ENCODE results near the gene GLUD1. TPM values are rescaled to one million over a fixed set of nuclear protein-coding genes. Genes with fewer than 3 reads are reported as not detected.
"Not testable (repeated sequence)": the region's sequence is repeated elsewhere in the genome, so short reads cannot be mapped to it uniquely, and the experiment has no call there.

GLUD1 gene
- total RNA-seq, 1 donor from 2014 or later: 112 TPM

DNA sequence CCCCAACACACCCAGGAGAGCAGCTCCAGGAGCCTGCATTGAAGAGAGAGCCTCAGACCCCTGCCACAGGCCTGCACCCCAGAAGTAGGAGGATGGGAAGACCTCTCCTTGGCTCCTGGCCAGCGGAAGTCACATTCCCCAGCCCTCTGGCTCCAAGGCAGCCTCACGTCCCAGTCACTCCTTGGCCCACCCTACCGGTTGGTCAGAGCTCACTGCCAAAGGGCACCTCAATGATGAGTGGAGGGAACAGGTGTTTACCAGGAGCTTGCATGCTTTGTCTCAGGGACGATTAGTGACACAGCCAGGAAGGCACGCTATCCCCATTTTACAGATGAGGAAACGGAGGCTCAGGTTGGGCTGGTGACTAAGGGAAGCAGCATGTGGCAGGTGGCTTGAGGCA lies 75.6 kb downstream of the GLUD1 start:
- H3K4me1 Mint-ChIP-seq; intact Hi-C loops (cut with micrococcal nuclease); H3K27me3 Mint-ChIP-seq; H3K9me3 Mint-ChIP-seq; DNase-seq; H3K4me3 Mint-ChIP-seq; H3K27ac Mint-ChIP-seq; H3K36me3 Mint-ChIP-seq (ENCODE audit: low read depth): not testable (repeated sequence)

DNA sequence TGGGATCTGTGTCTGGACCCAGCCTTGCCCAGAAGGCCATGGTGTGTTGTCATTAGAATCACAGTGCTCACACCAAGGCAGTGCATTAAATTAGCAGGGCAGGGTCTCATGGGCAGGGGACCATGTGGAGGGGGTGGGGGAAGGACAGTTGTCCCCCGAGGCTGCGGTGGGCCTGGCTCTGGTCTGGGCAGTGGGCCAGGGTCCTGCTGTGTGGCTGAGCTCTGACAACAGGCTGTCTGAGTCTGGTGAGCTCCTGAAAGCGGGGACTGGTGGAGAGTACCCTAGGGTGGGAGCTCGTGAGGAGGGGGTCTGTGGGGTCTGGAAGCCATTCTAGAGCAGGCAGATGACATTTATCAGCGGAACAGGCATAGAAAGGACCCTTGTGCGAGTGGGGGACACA lies 76.5 kb downstream of the GLUD1 start:
- H3K27me3 Mint-ChIP-seq; H3K27ac Mint-ChIP-seq; H3K4me3 Mint-ChIP-seq; H3K36me3 Mint-ChIP-seq (ENCODE audit: low read depth); intact Hi-C loops (cut with micrococcal nuclease); H3K9me3 Mint-ChIP-seq; DNase-seq; H3K4me1 Mint-ChIP-seq: not testable (repeated sequence)

DNA sequence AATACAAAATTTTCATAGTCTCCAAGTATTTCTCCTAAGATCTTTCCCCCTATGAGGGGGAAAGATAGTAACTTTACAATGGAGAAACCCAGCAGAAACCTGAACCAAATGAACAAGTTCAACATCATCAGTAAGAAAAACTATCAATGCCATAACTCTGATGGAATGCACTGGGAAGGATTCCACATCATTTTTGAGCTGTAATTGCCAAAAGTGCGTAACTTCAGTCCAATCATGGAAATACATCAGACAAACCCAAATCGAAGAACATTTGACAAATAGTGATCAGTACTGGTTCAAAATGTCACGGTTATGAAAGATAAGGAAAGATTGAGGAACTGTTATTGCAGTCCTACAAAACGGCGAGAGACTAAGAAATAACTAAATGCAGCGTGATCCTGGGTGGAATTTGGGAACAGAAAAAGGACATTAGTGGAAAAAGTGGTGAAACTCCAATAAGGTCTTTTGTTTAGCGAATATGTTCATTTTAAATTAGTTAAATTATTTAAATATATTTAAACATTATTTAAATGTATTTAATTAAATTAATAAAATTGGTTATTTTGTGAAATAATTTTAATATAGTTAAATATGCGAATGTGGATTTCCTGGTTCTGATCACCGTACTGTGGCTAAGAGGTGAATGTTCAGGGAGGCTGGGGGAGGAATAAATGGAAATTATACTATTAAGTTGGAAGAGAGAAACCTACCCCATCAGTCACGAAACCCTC lies 79.5 kb downstream of the GLUD1 start:
- intact Hi-C loops (cut with micrococcal nuclease); H3K4me3 Mint-ChIP-seq; H3K27ac Mint-ChIP-seq: not testable (repeated sequence)

DNA sequence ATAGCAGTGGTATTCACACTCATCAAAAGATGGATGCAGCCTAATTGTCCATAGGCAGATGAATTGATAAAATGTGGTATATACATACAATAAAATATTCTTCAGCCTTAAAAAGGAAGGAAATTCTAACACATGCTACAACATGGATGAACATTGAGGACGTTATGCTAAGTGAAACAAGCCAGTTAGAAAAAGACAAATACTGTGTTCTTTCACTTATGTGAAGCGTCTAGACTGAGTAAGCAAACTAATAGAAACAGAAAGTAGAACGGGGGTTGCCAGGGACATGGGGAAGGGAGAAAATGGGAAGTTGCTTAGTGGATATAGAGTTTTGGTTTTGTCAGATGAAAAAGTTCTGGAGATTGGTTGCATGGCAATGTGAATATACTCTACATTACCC lies 81.1 kb downstream of the GLUD1 start:
- peak overlapping the region; percentile 1 for H3K4me3 Mint-ChIP-seq
- H3K9me3 Mint-ChIP-seq; H3K27me3 Mint-ChIP-seq; intact Hi-C loops (cut with micrococcal nuclease); H3K27ac Mint-ChIP-seq; H3K36me3 Mint-ChIP-seq (ENCODE audit: low read depth); H3K4me1 Mint-ChIP-seq; DNase-seq: not testable (repeated sequence)

More for the DNA sequence above, 79.5 kb downstream of the GLUD1 start:
- not testable (repeated sequence) for H3K4me1 Mint-ChIP-seq; H3K36me3 Mint-ChIP-seq (ENCODE audit: low read depth); H3K27me3 Mint-ChIP-seq; DNase-seq; H3K9me3 Mint-ChIP-seq

DNA sequence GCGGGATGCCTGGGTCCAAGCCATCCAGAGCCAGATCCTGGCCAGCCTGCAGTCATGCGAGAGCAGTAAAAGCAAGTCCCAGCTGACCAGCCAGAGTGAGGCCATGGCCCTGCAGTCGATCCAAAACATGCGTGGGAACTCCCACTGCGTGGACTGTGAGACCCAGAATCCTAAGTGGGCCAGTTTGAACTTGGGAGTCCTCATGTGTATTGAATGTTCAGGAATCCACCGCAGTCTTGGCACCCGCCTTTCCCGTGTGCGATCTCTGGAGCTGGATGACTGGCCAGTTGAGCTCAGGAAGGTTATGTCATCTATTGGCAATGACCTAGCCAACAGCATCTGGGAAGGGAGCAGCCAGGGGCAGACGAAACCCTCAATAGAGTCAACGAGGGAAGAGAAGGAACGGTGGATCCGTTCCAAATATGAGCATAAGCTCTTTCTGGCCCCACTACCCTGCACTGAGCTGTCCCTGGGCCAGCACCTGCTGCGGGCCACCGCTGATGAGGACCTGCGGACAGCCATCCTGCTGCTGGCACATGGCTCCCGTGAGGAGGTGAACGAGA lies 85.4 kb downstream of the GLUD1 start:
- H3K27ac Mint-ChIP-seq; H3K9me3 Mint-ChIP-seq; H3K27me3 Mint-ChIP-seq; H3K4me1 Mint-ChIP-seq; H3K36me3 Mint-ChIP-seq (ENCODE audit: low read depth); H3K4me3 Mint-ChIP-seq; intact Hi-C loops (cut with micrococcal nuclease); DNase-seq: not testable (repeated sequence)

DNA sequence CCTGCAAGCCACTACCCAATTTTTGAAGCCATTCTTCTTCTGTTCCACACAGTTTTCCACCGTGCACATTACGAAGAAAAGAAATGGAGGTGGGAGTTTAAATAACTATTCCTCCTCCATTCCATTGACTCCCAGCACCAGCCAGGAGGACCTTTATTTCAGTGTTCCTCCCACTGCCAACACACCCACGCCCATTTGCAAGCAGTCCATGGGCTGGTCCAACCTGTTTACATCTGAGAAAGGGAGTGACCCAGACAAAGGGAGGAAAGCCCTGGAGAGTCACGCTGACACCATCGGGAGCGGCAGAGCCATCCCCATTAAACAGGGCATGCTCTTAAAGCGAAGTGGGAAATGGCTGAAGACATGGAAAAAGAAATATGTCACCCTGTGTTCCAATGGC lies 86.3 kb downstream of the GLUD1 start:
- H3K27me3 Mint-ChIP-seq; H3K4me3 Mint-ChIP-seq; DNase-seq; H3K4me1 Mint-ChIP-seq; H3K9me3 Mint-ChIP-seq; H3K27ac Mint-ChIP-seq; H3K36me3 Mint-ChIP-seq (ENCODE audit: low read depth); intact Hi-C loops (cut with micrococcal nuclease): not testable (repeated sequence)

DNA sequence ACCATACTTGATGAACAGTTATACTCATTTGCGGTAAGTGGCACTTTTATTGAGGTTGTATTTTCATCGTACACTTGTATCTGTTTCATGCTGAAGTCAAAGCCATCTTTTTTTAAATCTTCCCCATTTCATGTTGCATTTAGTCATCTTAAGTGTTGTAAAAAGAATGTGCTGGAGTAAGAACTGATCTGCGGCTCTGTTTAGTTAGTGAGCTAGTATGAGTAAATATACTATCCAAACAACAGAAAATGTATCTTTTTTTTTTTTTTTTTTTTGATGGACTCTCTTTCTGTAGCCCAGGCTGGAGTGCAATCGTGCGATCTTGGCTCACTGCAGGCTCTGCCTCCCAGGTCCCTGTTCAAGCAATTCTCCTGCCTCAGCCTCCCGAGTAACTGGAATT lies 87.0 kb downstream of the GLUD1 start:
- H3K36me3 Mint-ChIP-seq (ENCODE audit: low read depth); H3K4me1 Mint-ChIP-seq; intact Hi-C loops (cut with micrococcal nuclease); H3K27ac Mint-ChIP-seq; H3K9me3 Mint-ChIP-seq; DNase-seq; H3K27me3 Mint-ChIP-seq; H3K4me3 Mint-ChIP-seq: not testable (repeated sequence)

DNA sequence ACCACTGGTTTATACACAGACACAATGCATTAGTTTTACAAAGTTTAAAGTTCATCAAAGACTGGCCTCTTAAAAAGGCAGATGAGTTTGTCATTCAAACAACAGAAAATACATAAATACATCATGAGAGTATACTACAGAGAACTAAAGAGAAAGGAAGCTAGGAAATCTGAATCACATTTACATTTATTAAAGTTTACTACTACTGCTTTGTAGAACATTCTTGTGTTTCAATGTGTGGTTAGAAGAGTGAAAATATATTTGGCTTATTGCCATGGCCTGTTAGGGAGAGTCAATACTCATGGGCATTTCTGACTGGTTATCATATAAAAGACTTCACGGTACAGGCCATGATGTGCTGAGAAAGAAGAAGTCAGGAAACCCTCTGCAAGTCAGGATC lies 87.5 kb downstream of the GLUD1 start:
- intact Hi-C loops (cut with micrococcal nuclease); H3K27ac Mint-ChIP-seq; H3K9me3 Mint-ChIP-seq; H3K4me3 Mint-ChIP-seq; H3K27me3 Mint-ChIP-seq; H3K4me1 Mint-ChIP-seq; H3K36me3 Mint-ChIP-seq (ENCODE audit: low read depth); DNase-seq: not testable (repeated sequence)

DNA sequence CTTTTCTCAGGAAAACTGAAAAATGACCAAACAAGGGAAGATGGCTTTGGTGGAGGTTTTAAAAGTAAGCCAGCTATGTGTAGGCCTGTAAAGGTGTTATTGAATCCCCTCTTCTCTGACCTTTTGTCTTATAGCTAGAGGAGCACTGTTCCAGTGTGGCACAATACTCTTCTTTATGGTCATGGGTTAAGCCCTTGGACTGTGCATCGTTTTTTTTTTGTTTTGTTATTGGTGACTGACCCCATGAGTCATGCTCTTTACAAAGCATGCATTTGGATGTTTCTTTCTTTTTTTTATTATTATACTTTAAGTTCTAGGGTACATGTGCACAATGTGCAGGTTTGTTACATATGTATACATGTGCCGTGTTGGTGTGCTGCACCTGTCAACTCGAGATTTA lies 94.2 kb downstream of the GLUD1 start:
- Mint-ChIP-seq H3K36me3 (ENCODE audit: low read depth) (no peaks in the 10 kb centered on the region), H3K4me1 (no peaks in the 10 kb centered on the region), H3K27ac (no peak overlapping the region), H3K9me3 (no peaks in the 10 kb centered on the region), H3K27me3 (peaks cover 5% of the 10 kb centered on the region), H3K4me3 (no peak overlapping the region)
- no peak for DNase-seq
- intact Hi-C loops (cut with micrococcal nuclease): no loop called here

Other genes with a start within 250 kb of the GLUD1 start
- gene MMRN2, start 137.2 kb downstream of the GLUD1 start, total RNA-seq: not detected in 2 replicates
- 0.44 TPM in 1 of 2 replicates, not detected in the other for gene SNCG, start 136.2 kb downstream of the GLUD1 start, total RNA-seq
- gene ADIRF, start 126.4 kb downstream of the GLUD1 start, total RNA-seq: not detected in 2 replicates
- gene FAM25A, start 74.5 kb downstream of the GLUD1 start, total RNA-seq: not detected in 2 replicates
- 38.9 and 42.2 TPM in 2 replicates for gene SHLD2, start 363 bp upstream of the GLUD1 start, total RNA-seq
- 0.12 TPM in 1 of 2 replicates, not detected in the other for gene NUTM2A, start 130.6 kb upstream of the GLUD1 start, total RNA-seq

All from activated CD4-positive, alpha-beta T cell treated with anti-CD3 and anti-CD28 coated beads, Interleukin-2, amount 10 ng/mL, durations not matched to agents 24 days and 14 days (primary cell).